MM.1S (cell line): ENCODE measurements around the gene ARGLU1.

Source experiments
- CTCF ChIP-seq: fragments of 300-600 bp; sonication (generic); IDR thresholded peaks from 2 replicates; pipeline ENCODE4 v1.5.1; 2016; ENCODE audit warnings: antibody characterized with exemption, low read length, mixed read lengths
- EZH2 ChIP-seq: fragments of 300-600 bp; sonication (generic); optimal IDR thresholded peaks from 2 replicates; pipeline ENCODE3; 2017; ENCODE audit warnings: low read depth, mild to moderate bottlenecking, antibody characterized with exemption, low read length, mixed read lengths
- EZH2phosphoT487 ChIP-seq: fragments of 300-600 bp; sonication (generic); IDR thresholded peaks from 2 replicates; pipeline ENCODE4 v1.6.1; 2018; ENCODE audit warnings: antibody characterized with exemption, low read length

- no peak for TF ChIP-seq EZH2phosphoT487
- TF ChIP-seq EZH2: no peak
- TF ChIP-seq CTCF: peak; percentile 31
Measured at GRCh38 chr13:106533101-106533942, 34.6 kb downstream of the ARGLU1 start.
